Activated naive CD8-positive, alpha-beta T cell treated with anti-CD3 and anti-CD28 coated beads, Interleukin-2, amount 10 ng/mL, durations not matched to agents 7 days and 5 days (primary cell): ENCODE data around the gene MYH9. TPM values are rescaled to one million over a fixed set of nuclear protein-coding genes. Genes with fewer than 3 reads are reported as not detected.
"Not testable (repeated sequence)": the region's sequence is repeated elsewhere in the genome, so short reads cannot be mapped to it uniquely, and the experiment has no call there.

Source experiments
- ATAC-seq: fragments of 150-1000 bp; cut with Tn5 transposase; one replicate; pipeline ENCODE4 v1.10.0; 2021; ENCODE audit warnings: low read depth, moderate library complexity
- POLR2A ChIA-PET: fragments of 350-600 bp; sonication (Branson Sonifier 250); formaldehyde crosslinking; loops from one replicate; lab custom pipeline; 2021; ENCODE audit warnings: antibody characterized with exemption; lab: Charles Lee
- DNase-seq: peaks from one replicate; pipeline ENCODE4 v3.0.0; 2021
- H3K27ac Mint-ChIP-seq: one replicate; pipeline ENCODE4 v1.8.0; 2022; ENCODE audit warnings: mild to moderate bottlenecking, mixed read lengths
- H3K27me3 Mint-ChIP-seq: one replicate; pipeline ENCODE4 v1.8.0; 2022; ENCODE audit warnings: mild to moderate bottlenecking, moderate library complexity, mixed read lengths
- H3K36me3 Mint-ChIP-seq: one replicate; pipeline ENCODE4 v1.8.0; 2021; ENCODE audit warnings: mild to moderate bottlenecking, mixed read lengths
- H3K4me1 Mint-ChIP-seq: one replicate; pipeline ENCODE4 v1.8.0; 2021; ENCODE audit warnings: mixed read lengths
- H3K4me3 Mint-ChIP-seq: one replicate; pipeline ENCODE4 v1.8.0; 2022; ENCODE audit warnings: mild to moderate bottlenecking, moderate library complexity, mixed read lengths
- H3K9me3 Mint-ChIP-seq: one replicate; pipeline ENCODE4 v1.8.0; 2021; ENCODE audit warnings: mixed read lengths
- total RNA-seq, 2 experiments: library from RNA; stranded (reverse); gene quantifications; one replicate each; pipeline ENCODE4 v1.2.3, GENCODE V29; 2021

MYH9 gene
- total RNA-seq: 100 to 1,000 TPM; 803 to 821 TPM

DNA sequence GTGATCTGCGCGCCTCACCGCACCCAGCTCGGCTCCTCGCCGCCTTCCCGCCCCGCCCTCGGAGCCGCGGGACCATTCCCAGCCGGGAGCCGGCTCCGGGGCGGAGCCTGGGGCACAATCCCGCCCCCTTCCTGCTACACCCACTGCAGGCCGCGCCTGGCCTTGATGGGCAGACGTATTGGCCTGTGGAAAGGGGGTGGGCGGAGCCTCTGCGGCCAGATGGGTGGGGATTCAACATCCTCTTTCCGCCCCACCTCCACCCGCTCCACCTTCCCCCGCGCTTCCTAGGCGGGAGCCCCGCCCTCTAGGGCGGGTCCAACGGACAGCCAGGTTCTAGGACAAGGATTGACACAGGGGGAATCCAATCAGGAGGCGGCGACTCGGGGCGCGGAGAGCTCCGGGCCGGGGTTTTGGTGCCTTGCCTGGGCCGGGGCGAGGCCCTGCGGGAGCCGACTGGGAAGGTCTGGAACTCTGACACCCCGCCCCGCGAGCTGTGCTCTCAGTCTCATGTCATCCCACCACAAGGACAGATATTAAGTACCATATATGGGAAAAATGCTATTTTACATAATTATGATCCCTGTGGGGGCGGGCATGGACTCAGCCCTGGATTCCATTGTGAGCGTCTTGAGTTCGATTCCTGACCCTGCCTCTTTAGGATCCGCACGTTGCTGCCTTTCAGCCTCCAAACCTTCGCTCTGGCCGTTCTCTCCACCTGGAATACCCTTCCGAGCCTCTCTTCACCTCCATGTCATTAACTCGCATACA lies at the start of gene MYH9:
MYH9 (minus strand) TSS at position 9 of the 768 bp plus-strand sequence. CDS start 38,731 bp downstream, outside the sequence.
- POLR2A ChIA-PET: interaction anchor here (0.6 to 8.7 kb wide), 21 partner anchors 10 to 608 kb away, joined by 3 to 132 read pairs (median 4); partner anchors contain the start of genes APOL3 and IFT27
- H3K27me3 Mint-ChIP-seq: no peaks in the 10 kb centered on the region
- peaks cover 29% of the 10 kb centered on the region for H3K4me1 Mint-ChIP-seq
- ATAC-seq (peak; percentile 80), DNase-seq (peak; percentile 99)
- H3K4me3 Mint-ChIP-seq: peak within 1 kb of the TSS; percentile 98
- H3K27ac Mint-ChIP-seq: peak within 1 kb of the TSS; percentile 94
- peaks cover 28% of the 10 kb centered on the region for H3K36me3 Mint-ChIP-seq
- H3K9me3 Mint-ChIP-seq: no peaks in the 10 kb centered on the region

DNA sequence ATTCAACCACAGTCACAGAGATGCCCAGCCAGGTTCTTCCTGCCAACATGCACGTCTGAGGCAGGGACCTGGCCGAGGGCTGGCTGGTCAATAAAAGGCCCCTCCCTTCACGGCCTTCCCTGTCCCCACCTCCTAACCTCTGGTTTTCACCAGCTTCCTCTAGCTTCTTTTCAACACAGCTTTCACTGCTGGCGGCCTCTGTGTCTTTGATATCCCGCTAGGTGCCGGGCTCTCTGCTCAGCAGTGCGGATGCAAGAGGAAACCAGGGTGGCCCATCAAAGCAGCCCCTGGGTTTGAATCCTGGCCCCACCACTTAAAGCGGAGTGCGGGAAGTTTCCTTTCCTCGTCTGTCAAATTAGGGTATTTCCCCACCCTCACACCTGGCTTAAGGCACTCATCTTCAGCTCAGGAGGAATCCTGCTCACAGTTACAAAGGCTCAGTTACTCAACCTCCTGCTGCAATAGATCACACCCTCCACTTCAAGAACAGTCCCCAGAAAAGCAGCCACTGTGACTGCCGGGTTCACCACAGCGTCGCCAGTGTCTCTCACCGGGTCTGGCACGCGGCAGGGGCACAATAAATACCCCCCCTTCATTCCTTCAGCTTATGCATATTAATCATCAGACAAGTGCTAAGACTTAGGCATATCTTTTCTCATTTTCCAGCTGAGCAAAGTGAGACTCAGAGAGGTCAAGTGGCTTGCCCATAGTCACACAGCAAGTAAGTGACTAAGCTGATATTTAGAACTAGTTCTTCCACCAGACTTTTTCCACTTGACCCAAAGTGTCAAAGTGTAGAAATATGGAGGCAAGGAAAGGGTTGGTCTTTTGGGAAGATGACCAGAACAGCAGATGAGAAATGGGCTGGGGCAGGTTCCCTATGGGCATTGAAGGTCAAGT lies 48.0 kb upstream of the MYH9 start:
- H3K4me1 Mint-ChIP-seq: peaks cover 29% of the 10 kb centered on the region
- POLR2A ChIA-PET: interaction anchor here (0.6 to 2.0 kb wide), 13 partner anchors 9 to 185 kb away, joined by 3 to 11 read pairs (median 4); partner anchors contain the start of genes MYH9 and TXN2

DNA sequence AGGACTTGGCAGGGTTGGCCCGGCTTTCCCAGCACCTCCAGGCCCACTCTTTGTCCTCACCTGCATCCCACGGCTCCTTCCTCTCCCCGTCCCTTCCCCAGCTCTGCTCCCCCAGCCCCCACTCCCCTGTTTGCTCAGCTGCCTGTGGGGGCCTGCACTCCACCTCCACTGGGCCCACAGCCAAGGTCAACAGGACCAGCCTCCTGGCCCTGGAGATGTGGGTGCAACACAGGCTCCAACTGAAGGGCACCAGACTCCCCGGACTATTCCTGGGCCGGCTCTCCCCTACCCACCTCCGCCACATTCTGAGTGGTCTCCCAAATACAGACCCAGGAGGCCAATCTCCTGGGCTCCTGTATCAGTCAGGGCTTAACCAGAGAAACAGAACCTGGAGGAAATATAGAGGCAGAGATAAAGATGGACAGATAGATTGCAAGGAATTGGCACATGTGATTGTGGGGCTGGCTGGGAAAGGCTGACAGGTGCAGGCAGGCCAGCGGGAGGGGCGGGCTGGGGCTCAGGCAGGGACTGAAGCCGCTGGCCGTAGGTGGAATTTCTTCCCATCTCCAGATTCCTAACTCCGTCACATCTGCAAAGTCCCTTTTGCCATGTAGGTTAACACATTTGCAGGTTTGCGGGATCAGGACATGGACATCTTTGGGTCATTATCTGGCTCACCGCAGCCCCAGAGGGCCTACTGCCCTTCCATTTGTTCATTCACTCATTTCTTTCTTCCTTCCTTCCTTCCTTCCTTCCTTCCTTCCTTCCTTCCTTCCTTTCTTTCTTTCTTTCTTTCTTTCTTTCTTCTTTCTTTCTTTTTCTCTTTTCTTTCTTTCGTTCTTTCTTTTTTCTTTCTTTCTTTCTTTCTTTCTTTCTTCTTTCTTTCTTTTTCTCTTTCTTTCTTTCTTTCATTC lies 45.8 kb upstream of the MYH9 start:
- Mint-ChIP-seq H3K4me1 (peaks cover 19% of the 10 kb centered on the region), H3K4me3 (no peak overlapping the region), H3K9me3 (no peaks in the 10 kb centered on the region), H3K36me3 (no peaks in the 10 kb centered on the region), H3K27ac (no peak overlapping the region), H3K27me3 (no peaks in the 10 kb centered on the region)
- POLR2A ChIA-PET: no interaction called here
- ATAC-seq: no peak
- DNase-seq: no peak

More for the DNA sequence above, 48.0 kb upstream of the MYH9 start:
- Mint-ChIP-seq H3K36me3 (no peaks in the 10 kb centered on the region), H3K9me3 (no peaks in the 10 kb centered on the region), H3K4me3 (peak overlapping the region; percentile 62), H3K27ac (peak overlapping the region; percentile 90), H3K27me3 (no peaks in the 10 kb centered on the region)
- DNase-seq (peak; percentile 62), ATAC-seq (peak; percentile 84)

DNA sequence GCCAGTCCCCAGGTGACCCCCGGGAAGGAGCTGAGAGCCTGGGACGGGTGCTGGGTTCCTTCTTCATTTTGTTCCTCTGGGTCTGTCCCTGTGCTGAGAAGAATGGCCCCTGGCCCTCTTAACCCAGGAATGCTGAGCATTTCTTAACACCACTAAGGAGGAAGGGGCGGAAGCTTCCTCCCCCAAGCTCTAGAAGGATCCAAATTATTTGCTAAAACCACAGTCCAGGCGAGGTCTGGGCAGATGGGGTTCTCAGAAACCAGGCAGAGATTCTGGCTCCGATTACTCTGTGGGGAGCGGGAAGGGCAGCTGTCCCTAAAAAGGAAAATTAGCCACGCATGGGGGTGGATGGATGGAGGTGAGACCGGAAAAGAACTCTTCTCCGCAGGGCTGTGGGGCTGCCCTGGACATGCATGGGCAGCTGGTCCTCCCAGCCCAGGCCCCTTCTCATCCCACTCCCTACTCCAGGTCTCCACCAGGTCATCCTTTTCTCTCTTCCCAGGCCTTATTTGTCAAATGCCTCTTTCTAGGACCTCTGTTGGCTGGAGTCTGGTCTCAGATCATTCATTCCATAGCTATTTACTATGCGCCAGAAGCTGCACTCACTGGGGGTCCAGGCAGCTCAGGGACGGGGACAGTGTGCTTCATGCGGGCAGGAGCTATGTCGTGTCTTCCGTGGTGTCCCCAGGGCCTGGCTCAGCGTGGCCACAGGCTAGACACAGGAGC lies 45.0 kb upstream of the MYH9 start:
- DNase-seq (no peak), ATAC-seq (no peak)
- Mint-ChIP-seq H3K9me3 (no peaks in the 10 kb centered on the region), H3K27ac (no peak overlapping the region), H3K36me3 (no peaks in the 10 kb centered on the region), H3K27me3 (no peaks in the 10 kb centered on the region), H3K4me3 (no peak overlapping the region), H3K4me1 (peaks cover 19% of the 10 kb centered on the region)
- POLR2A ChIA-PET: interaction anchor here (1.1 kb wide), 1 partner anchor 13 kb away, joined by 3 read pairs; no protein-coding TSS in a partner anchor

DNA sequence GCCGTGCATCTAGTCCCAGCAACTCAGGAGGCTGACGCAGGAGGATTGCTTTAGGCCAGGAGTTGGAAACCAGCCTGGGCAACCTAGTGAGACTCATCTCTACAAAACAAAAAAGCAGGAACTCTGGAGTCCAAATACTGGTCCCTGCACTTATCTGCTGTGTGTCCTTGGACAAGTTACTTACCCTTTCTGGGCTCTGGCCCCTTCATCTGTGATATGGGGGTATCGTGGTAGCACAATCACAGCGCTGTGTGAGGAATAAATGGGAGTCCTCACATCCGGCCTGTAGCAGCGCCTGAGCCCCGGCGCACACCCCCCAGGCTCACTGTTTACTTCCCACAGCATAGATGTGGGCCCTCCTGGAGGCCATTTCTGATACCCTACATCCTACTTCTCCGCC lies 44.2 kb upstream of the MYH9 start:
- DNase-seq (no peak), ATAC-seq (no peak)
- POLR2A ChIA-PET: interaction anchor here (1.1 kb wide), 1 partner anchor 12 kb away, joined by 3 read pairs; no protein-coding TSS in a partner anchor
- Mint-ChIP-seq H3K27ac (peak overlapping the region; percentile 43), H3K36me3 (no peaks in the 10 kb centered on the region), H3K4me3 (no peak overlapping the region), H3K27me3 (no peaks in the 10 kb centered on the region), H3K9me3 (no peaks in the 10 kb centered on the region), H3K4me1 (peaks cover 21% of the 10 kb centered on the region)

DNA sequence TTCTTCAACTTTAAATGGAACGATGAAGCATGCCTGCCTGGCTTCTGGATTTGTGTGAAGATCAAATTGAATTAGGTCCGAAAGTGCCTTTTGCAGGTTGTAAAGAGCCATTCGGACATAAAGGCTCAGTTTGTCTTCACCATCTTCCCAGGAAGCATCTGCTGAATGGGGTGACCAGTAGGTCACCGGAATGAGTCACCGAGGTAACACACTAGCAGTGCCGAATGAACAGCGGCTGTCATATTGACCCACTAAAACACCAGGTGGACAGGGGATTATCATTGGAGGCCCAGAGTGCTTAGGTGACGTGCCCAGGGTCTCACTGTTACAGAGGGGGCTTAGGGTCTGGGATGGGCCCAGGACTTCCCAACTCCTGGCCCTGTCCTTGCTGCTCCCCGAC lies 43.1 kb upstream of the MYH9 start:
- POLR2A ChIA-PET: no interaction called here
- peaks cover 1% of the 10 kb centered on the region for H3K36me3 Mint-ChIP-seq
- H3K4me3 Mint-ChIP-seq: no peak overlapping the region
- no peak overlapping the region for H3K27ac Mint-ChIP-seq
- H3K27me3 Mint-ChIP-seq: no peaks in the 10 kb centered on the region
- DNase-seq: no peak
- no peak for ATAC-seq
- no peaks in the 10 kb centered on the region for H3K9me3 Mint-ChIP-seq
- peaks cover 17% of the 10 kb centered on the region for H3K4me1 Mint-ChIP-seq

DNA sequence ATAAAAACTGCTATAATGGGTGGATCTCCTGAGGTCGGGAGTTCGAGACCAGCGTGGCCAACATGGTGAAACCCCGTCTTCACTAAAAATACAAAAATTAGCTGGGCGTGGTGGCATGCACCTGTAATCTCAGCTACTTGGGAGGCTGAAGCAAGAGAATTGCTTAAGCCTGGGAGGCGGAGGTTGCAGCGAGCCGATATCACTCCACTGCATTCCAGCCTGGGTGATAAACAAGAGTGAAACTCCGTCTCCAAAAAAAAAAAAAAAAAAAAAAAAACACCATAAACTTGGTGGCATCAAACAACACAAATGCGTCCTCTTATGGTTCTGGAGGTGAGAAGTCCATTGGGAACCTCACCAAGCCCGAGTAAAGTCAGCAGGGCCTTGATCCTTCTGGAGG lies 40.2 kb upstream of the MYH9 start:
- not testable (repeated sequence) for H3K27me3 Mint-ChIP-seq, H3K36me3 Mint-ChIP-seq, DNase-seq, H3K27ac Mint-ChIP-seq, ATAC-seq, H3K9me3 Mint-ChIP-seq, H3K4me3 Mint-ChIP-seq
- H3K4me1 Mint-ChIP-seq: peaks cover 24% of the 10 kb centered on the region
- POLR2A ChIA-PET: interaction anchor here (1.3 kb wide), 1 partner anchor 10 kb away, joined by 5 read pairs; no protein-coding TSS in a partner anchor

DNA sequence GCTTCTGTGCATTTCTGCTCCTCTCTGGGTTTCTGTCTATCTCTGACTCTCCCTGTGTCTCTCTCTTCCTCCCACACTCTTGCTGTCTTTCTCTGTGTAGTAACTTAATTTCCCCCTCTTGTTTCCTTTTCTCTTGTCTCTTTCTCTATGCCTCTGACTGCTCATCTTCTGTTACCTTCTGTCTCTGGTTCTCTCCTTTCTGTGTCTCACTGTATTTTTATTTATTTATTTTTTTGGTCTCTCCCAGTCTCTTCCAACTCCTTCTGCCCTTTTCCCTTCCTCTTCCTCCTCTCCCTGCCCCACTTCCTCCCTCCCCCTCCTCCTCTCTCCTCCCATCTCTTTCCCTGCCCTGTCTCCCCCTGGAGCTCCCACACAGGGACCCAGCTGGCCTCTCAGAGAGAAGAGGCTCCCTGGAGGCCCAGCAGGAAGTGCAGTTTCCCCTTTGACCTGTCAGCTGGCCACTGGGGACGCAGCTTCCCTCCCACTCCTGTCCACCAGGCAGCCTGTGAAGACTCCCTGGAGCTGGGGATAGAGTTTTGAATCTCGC lies 38.3 kb upstream of the MYH9 start:
- DNase-seq (no peak), ATAC-seq (no peak)
- peaks cover 24% of the 10 kb centered on the region for H3K4me1 Mint-ChIP-seq
- H3K36me3 Mint-ChIP-seq: peaks cover 2% of the 10 kb centered on the region
- POLR2A ChIA-PET: interaction anchor here (0.5 to 1.4 kb wide), 2 partner anchors 10 to 19 kb away, joined by 3 read pairs; no protein-coding TSS in a partner anchor
- no peaks in the 10 kb centered on the region for H3K9me3 Mint-ChIP-seq
- no peaks in the 10 kb centered on the region for H3K27me3 Mint-ChIP-seq
- H3K27ac Mint-ChIP-seq: peak overlapping the region; percentile 86
- peak overlapping the region; percentile 58 for H3K4me3 Mint-ChIP-seq

DNA sequence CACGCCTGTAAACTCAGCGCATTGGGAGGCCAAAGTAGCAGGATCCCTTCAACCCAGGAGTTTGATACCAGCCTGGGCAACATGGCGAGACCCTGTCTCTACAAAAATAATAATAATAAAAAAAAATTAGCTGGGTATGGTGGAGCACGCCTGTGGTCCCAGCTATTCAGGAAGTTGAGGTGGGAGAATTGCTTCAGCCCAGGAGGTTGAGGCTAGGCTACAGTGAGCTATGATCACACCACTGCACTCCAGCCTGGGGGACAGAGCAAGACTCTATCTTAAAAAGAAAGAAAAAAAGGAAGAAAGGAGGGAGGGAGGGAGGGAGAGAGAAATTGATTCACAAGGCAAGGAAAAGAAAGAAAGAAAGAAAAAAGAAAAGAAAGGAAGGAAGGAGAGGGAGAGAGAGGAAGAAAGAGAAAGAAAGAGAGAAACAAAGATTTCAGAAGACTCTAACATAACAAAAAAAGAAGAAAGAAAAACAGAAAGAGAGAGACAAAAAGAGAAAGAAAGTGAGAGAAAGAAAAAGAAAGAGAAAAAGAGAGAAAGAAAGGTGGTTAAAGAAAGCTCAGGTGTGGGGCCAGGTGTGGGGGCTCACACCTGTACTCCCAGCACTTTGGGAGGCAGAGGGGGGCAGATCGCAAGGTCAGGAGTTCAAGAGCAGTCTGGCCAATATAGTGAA lies 37.3 kb upstream of the MYH9 start:
- peaks cover 2% of the 10 kb centered on the region for H3K36me3 Mint-ChIP-seq
- H3K9me3 Mint-ChIP-seq: no peaks in the 10 kb centered on the region
- peak overlapping the region; percentile 2 for H3K4me3 Mint-ChIP-seq
- POLR2A ChIA-PET: interaction anchor here (0.7 to 2.3 kb wide), 3 partner anchors 11 to 804 kb away, joined by 3 to 11 read pairs (median 4); no protein-coding TSS in a partner anchor
- no peaks in the 10 kb centered on the region for H3K27me3 Mint-ChIP-seq
- H3K4me1 Mint-ChIP-seq: peaks cover 24% of the 10 kb centered on the region
- peak overlapping the region; percentile 64 for H3K27ac Mint-ChIP-seq
- ATAC-seq (no peak), DNase-seq (no peak)

DNA sequence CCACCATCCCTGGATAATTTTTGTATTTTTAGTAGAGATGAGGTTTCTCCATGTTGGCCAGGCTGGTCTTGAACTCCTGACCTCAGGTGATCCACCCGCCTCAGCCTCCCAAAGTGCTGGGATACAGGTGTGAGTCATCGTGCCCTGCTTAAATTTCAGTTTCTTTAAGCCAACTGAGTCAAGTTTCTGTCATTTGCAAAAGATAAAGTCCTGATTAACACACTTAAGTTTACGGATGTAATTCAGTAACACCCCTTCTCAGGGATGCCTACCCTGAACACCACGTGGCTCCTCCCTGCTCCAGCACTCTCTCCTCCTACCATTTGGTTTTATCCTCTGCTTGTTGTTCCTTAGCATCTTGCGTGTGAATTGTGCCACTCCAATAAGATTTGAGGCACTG lies 36.7 kb upstream of the MYH9 start:
- not testable (repeated sequence) for ATAC-seq, H3K36me3 Mint-ChIP-seq, DNase-seq, H3K4me3 Mint-ChIP-seq, H3K27ac Mint-ChIP-seq, H3K9me3 Mint-ChIP-seq, H3K27me3 Mint-ChIP-seq
- H3K4me1 Mint-ChIP-seq: peaks cover 26% of the 10 kb centered on the region
- POLR2A ChIA-PET: interaction anchor here (2.3 kb wide), 1 partner anchor 11 kb away, joined by 11 read pairs; no protein-coding TSS in a partner anchor
